Glomerular visceral epithelial cell (primary cell): ENCODE data around the gene TBC1D16.

Experiments
- DNase-seq: peaks from one replicate; pipeline ENCODE4 v3.0.0-alpha.2; 2016; ENCODE audit errors: extremely low spot score

Gene TBC1D16

GRCh38 chr17:80035687-80035936 is at the start of gene TBC1D16:
Gene TBC1D16, minus strand, starts transcription at chr17:80035872. Its CDS starts 22,325 bp downstream, at chr17:80013547.
- DNase-seq = no peak

GRCh38 chr17:80084773-80085172 is 49.1 kb upstream of the TBC1D16 start:
- DNase-seq = no peak

- DNase-seq = no peak
Measured at GRCh38 chr17:80083136-80083661, 47.5 kb upstream of the TBC1D16 start.

GRCh38 chr17:80082403-80083135 is 46.9 kb upstream of the TBC1D16 start:
- peak; percentile 69 for DNase-seq

- DNase-seq = no peak
Measured at GRCh38 chr17:80081596-80081995, 45.9 kb upstream of the TBC1D16 start.

- no peak for DNase-seq
Measured at GRCh38 chr17:80080081-80080480, 44.4 kb upstream of the TBC1D16 start.

- no peak for DNase-seq
Measured at GRCh38 chr17:80072410-80072809, 36.7 kb upstream of the TBC1D16 start.

- DNase-seq = no peak
Measured at GRCh38 chr17:80071116-80071841, 35.6 kb upstream of the TBC1D16 start.

GRCh38 chr17:80070375-80071115 is 34.9 kb upstream of the TBC1D16 start:
- no peak for DNase-seq

- no peak for DNase-seq
Measured at GRCh38 chr17:80068301-80069222, 32.9 kb upstream of the TBC1D16 start.

- DNase-seq = no peak
Measured at GRCh38 chr17:80067393-80067986, 31.8 kb upstream of the TBC1D16 start.

GRCh38 chr17:80065478-80066170 is 30.0 kb upstream of the TBC1D16 start:
- DNase-seq = no peak

- DNase-seq = no peak
Measured at GRCh38 chr17:80064696-80065095, 29.0 kb upstream of the TBC1D16 start.

GRCh38 chr17:80063830-80064585 is 28.3 kb upstream of the TBC1D16 start:
- DNase-seq = peak; percentile 51

GRCh38 chr17:80061421-80061820 is 25.7 kb upstream of the TBC1D16 start:
- DNase-seq = no peak

GRCh38 chr17:80060644-80061043 is 25.0 kb upstream of the TBC1D16 start:
- no peak for DNase-seq

GRCh38 chr17:80058311-80058955 is 22.8 kb upstream of the TBC1D16 start:
- DNase-seq = no peak

- DNase-seq = no peak
Measured at GRCh38 chr17:80055597-80055996, 19.9 kb upstream of the TBC1D16 start.

- DNase-seq = no peak
Measured at GRCh38 chr17:80053102-80053501, 17.4 kb upstream of the TBC1D16 start.
